CD14-positive monocyte (primary cell): ENCODE measurements around the gene HIPK3. TPM values are rescaled to one million over a fixed set of nuclear protein-coding genes. Genes with fewer than 3 reads are reported as not detected.
A peak's percentile ranks its signal among the peaks of the same experiment; 100 is the strongest.

Source experiments
- DNase-seq, 3 donors: peaks; one replicate each; pipeline ENCODE4 v3.0.0-alpha.2; 2011 to 2022
- H2AFZ ChIP-seq: 2 replicates; pipeline ENCODE4 v1.6.0; 2012; ENCODE audit warnings: mild to moderate bottlenecking, low read depth, low read length, inconsistent platforms; ENCODE audit not compliant: insufficient read depth, poor library complexity, severe bottlenecking
- H3K27ac ChIP-seq, 2 donors: 1 replicate in 1 of 2; 2 replicates in 1 of 2; pipeline ENCODE4 v1.5.1; 2012 to 2013; ENCODE audit warnings: low read length in 2 of 2, control low read depth in 1 of 2, inconsistent platforms in 1 of 2, low read depth in 1 of 2, mild to moderate bottlenecking in 1 of 2
- H3K27me3 ChIP-seq, 2 donors: one replicate each; pipeline versions ENCODE4 v1.6.0 to v1.6.1; 2011 to 2013; ENCODE audit warnings: low read length in 2 of 2; ENCODE audit not compliant: control insufficient read depth in 2 of 2, insufficient read depth in 2 of 2
- H3K36me3 ChIP-seq, 2 donors: replicated peaks in 1 of 2; 1 replicate in 1 of 2; 2 replicates in 1 of 2; pipeline versions ENCODE4 v1.5.1 to v1.6.1; 2012 to 2013; ENCODE audit warnings: low read length in 2 of 2, control low read depth in 1 of 2, inconsistent platforms in 1 of 2, mild to moderate bottlenecking in 1 of 2; ENCODE audit not compliant: insufficient read depth in 2 of 2, control insufficient read depth in 1 of 2
- H3K4me1 ChIP-seq, 2 donors: 1 replicate in 1 of 2; 2 replicates in 1 of 2; pipeline versions ENCODE4 v1.5.1 to v1.6.1; 2012 to 2013; ENCODE audit warnings: low read length in 2 of 2, control low read depth in 1 of 2, inconsistent platforms in 1 of 2, mild to moderate bottlenecking in 1 of 2, moderate library complexity in 1 of 2; ENCODE audit not compliant: insufficient read depth in 2 of 2, control insufficient read depth in 1 of 2
- H3K4me2 ChIP-seq: replicated peaks from 2 replicates; pipeline ENCODE3; 2012; ENCODE audit warnings: low read length, moderate library complexity, mild to moderate bottlenecking; ENCODE audit not compliant: poor library complexity, severe bottlenecking; ENCODE audit errors: extremely low read depth
- H3K4me3 ChIP-seq, 3 experiments: fragments of 200-600 bp in 1 of 3; sonication (generic) in 1 of 3; replicated peaks in 1 of 3; 1 replicate in 2 of 3; 2 replicates in 1 of 3; pipeline ENCODE4 v1.5.1; 2011 to 2013; ENCODE audit warnings: low read length in 3 of 3, mild to moderate bottlenecking in 3 of 3, control low read depth in 2 of 3, low read depth in 2 of 3, inconsistent platforms in 1 of 3, moderate library complexity in 1 of 3
- H3K79me2 ChIP-seq: 2 replicates; pipeline ENCODE4 v1.6.0; 2012; ENCODE audit warnings: mild to moderate bottlenecking, control low read depth, inconsistent platforms, low read length, moderate library complexity; ENCODE audit not compliant: insufficient read depth
- H3K9ac ChIP-seq: 2 replicates; pipeline ENCODE4 v1.6.0; 2017; ENCODE audit warnings: low read length, mild to moderate bottlenecking; ENCODE audit not compliant: insufficient read depth, poor library complexity, severe bottlenecking
- H3K9me3 ChIP-seq, 2 donors: replicated peaks in 1 of 2; 1 replicate in 1 of 2; 2 replicates in 1 of 2; pipeline versions ENCODE4 v1.5.1 to v1.6.1; 2012 to 2013; ENCODE audit warnings: low read length in 2 of 2, control low read depth in 1 of 2; ENCODE audit not compliant: control insufficient read depth in 1 of 2, insufficient read depth in 1 of 2
- H4K20me1 ChIP-seq: 2 replicates; pipeline ENCODE4 v1.6.0; 2012; ENCODE audit warnings: mild to moderate bottlenecking, low read length, control low read depth, moderate library complexity; ENCODE audit not compliant: insufficient read depth
- H3K27ac Mint-ChIP-seq, 7 donors: one replicate each; pipeline ENCODE4 v1.8.0; 2020; ENCODE audit warnings: mild to moderate bottlenecking in 7 of 7, mixed read lengths in 7 of 7, moderate library complexity in 6 of 7, inconsistent platforms in 2 of 7
- H3K27me3 Mint-ChIP-seq, 3 donors: one replicate each; pipeline ENCODE4 v1.8.0; 2021 to 2022; ENCODE audit warnings: low read depth in 3 of 3, mild to moderate bottlenecking in 3 of 3, mixed read lengths in 3 of 3, moderate library complexity in 3 of 3, inconsistent platforms in 1 of 3
- H3K36me3 Mint-ChIP-seq, 2 donors: one replicate each; pipeline ENCODE4 v1.8.0; 2020; ENCODE audit warnings: mixed read lengths in 2 of 2, inconsistent platforms in 1 of 2, mild to moderate bottlenecking in 1 of 2
- H3K4me1 Mint-ChIP-seq: one replicate; pipeline ENCODE4 v1.8.0; 2020; ENCODE audit warnings: mild to moderate bottlenecking, mixed read lengths
- H3K4me3 Mint-ChIP-seq, 2 donors: one replicate each; pipeline ENCODE4 v1.8.0; 2020; ENCODE audit warnings: mild to moderate bottlenecking in 2 of 2, mixed read lengths in 2 of 2, moderate library complexity in 1 of 2
- H3K9me3 Mint-ChIP-seq, 7 donors: one replicate each; pipeline ENCODE4 v1.8.0; 2020 to 2022; ENCODE audit warnings: mixed read lengths in 7 of 7, mild to moderate bottlenecking in 6 of 7, moderate library complexity in 6 of 7, inconsistent platforms in 2 of 7
- WGBS: methylation state at CpG from one replicate; pipeline ENCODE4 v1.1.5; 2013; ENCODE audit warnings: missing lambda C conversion rate; ENCODE audit not compliant: insufficient coverage; 5-methylcytosine and 5-hydroxymethylcytosine counted together
- intact Hi-C, 2 donors: fragments of 100-400 bp; cut with micrococcal nuclease; formaldehyde crosslinking; loops; one replicate each; pipeline versions ENCODE4 v1.15.0 to v1.15.1; 2023
- polyA plus RNA-seq, 3 donors: library from polyadenylated mRNA; depleted of rRNA in 1 of 3; unstranded in 2 of 3; stranded (reverse) in 1 of 3; fragments of 300-500 nt in 2 of 3; fragments of >200 nt in 1 of 3; fragmentation: Illumina TruSeq in 2 of 3; gene quantifications; 1 replicate in 2 of 3; 2 replicates in 1 of 3; pipeline ENCODE4 v1.2.3, GENCODE V29; 2012 to 2021
- TF ChIP-seq, protein P1 (sequence below): fragments of 200-600 bp; IDR thresholded peaks from one replicate; pipeline ENCODE4 v1.8.0; 2022; ENCODE audit warnings: antibody characterized with exemption, mild to moderate bottlenecking

HIPK3 gene
- polyA plus RNA-seq, 3 donors: 62.0 to 68.6 (median 63.5) TPM

DNA sequence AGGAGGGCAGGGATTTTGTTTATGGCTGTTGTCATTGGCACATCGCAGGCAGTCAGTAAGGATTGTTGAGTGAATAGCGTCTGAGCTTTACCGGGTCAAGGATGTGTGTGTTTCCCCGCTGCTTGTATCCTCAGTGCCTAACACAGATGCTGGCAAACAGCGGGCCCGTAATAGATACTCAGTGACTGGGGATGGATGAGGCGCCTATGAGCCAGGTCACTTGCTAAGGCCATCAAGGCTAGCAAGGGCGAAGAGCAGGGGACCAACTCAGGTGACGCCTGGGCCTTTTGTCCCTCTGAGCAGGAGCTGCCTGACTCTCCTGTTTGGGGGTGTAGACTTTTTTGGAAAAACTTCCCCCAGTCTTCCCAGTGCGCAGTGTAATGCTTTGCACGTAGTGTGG lies 118.1 kb downstream of the HIPK3 start:
- H2AFZ ChIP-seq: no peak overlapping the region
- intact Hi-C loops: no loop called here
- H3K4me3 ChIP-seq: no peak overlapping the region
- 77% methylated on average over 7 of the region's 11 CpGs for WGBS
- TF ChIP-seq, protein P1, sequence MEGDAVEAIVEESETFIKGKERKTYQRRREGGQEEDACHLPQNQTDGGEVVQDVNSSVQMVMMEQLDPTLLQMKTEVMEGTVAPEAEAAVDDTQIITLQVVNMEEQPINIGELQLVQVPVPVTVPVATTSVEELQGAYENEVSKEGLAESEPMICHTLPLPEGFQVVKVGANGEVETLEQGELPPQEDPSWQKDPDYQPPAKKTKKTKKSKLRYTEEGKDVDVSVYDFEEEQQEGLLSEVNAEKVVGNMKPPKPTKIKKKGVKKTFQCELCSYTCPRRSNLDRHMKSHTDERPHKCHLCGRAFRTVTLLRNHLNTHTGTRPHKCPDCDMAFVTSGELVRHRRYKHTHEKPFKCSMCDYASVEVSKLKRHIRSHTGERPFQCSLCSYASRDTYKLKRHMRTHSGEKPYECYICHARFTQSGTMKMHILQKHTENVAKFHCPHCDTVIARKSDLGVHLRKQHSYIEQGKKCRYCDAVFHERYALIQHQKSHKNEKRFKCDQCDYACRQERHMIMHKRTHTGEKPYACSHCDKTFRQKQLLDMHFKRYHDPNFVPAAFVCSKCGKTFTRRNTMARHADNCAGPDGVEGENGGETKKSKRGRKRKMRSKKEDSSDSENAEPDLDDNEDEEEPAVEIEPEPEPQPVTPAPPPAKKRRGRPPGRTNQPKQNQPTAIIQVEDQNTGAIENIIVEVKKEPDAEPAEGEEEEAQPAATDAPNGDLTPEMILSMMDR: no peak
- Mint-ChIP-seq H3K27me3 (peaks cover 38 to 62% (median 55%) of the 10 kb centered on the region in 3 donors), H3K4me3 (peak overlapping the region in 1 of 2 donors; percentile 80), H3K4me1 (peaks cover 3% of the 10 kb centered on the region), H3K36me3 (no peaks in the 10 kb centered on the region), H3K27ac (no peak overlapping the region), H3K9me3 (peaks cover 0 to 3% (median 2%) of the 10 kb centered on the region in 7 donors)
- H3K9ac ChIP-seq: no peak overlapping the region
- H3K27ac ChIP-seq: no peak overlapping the region
- H3K27me3 ChIP-seq: peaks cover 37 to 57% of the 10 kb centered on the region in 2 donors
- H3K9me3 ChIP-seq: peaks cover 0 to 5% of the 10 kb centered on the region in 2 donors
- H3K4me1 ChIP-seq: peaks cover 3 to 7% of the 10 kb centered on the region in 2 donors
- no peaks in the 10 kb centered on the region for H4K20me1 ChIP-seq
- DNase-seq: no peak
- H3K36me3 ChIP-seq: no peaks in the 10 kb centered on the region
- no peaks in the 10 kb centered on the region for H3K79me2 ChIP-seq
- peak overlapping the region; percentile 58 for H3K4me2 ChIP-seq

DNA sequence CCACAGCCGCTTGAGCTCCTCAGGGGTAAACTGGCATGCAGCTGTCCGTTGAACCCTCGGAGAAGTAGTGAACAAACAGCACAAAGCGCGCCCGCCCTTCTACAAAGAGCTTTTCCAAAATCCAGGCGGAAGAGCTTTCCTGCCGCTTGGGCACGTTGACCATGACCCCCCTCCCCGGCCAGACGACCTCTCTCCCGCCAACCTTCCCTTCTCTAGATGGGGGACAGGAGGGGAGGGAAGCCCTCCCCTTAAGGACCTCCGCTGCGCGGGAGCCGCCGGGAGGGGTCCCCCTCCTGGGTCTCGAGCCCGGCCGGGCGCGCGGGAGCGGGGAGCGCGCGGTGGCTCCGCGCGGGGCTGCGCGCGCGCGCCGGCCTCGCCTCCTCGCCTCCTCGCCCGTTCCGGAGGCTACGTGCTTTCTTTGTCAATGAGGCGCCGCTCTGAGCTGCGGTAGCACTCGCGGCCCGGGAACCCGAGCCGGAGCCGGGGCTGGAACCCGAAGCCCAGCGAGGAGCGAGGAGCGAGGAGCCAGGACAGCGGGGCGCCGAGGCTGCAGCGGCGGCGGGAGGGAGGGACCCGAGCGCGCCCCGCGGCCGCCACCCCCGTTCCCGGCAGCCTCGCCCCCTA lies 118.6 kb downstream of the HIPK3 start, which contains the start of gene KIAA1549L:
KIAA1549L (plus strand) TSS at position 421 of the 624 bp plus-strand sequence.
- DNase-seq: no peak
- peaks cover 3 to 7% of the 10 kb centered on the region in 2 donors for H3K4me1 ChIP-seq
- no peak within 1 kb of the TSS for H3K4me3 ChIP-seq
- Mint-ChIP-seq H3K27me3 (peaks cover 38 to 62% (median 55%) of the 10 kb centered on the region in 3 donors), H3K4me1 (peaks cover 3% of the 10 kb centered on the region), H3K4me3 (peak within 1 kb of the TSS; percentile 39 to 80), H3K27ac (no peak within 1 kb of the TSS), H3K9me3 (peaks cover 0 to 3% (median 2%) of the 10 kb centered on the region in 7 donors), H3K36me3 (no peaks in the 10 kb centered on the region)
- H2AFZ ChIP-seq: no peak within 1 kb of the TSS
- intact Hi-C loops: no loop called here
- H3K79me2 ChIP-seq: no peaks in the 10 kb centered on the region
- H3K9ac ChIP-seq: no peak within 1 kb of the TSS
- TF ChIP-seq, protein P1: no peak
- H3K4me2 ChIP-seq: peak within 1 kb of the TSS; percentile 58
- H3K9me3 ChIP-seq: peaks cover 0 to 5% of the 10 kb centered on the region in 2 donors
- H3K36me3 ChIP-seq: no peaks in the 10 kb centered on the region
- no peaks in the 10 kb centered on the region for H4K20me1 ChIP-seq
- H3K27me3 ChIP-seq: peaks cover 37 to 57% of the 10 kb centered on the region in 2 donors
- H3K27ac ChIP-seq: no peak within 1 kb of the TSS
- WGBS: 2% methylated on average over 60 of the region's 70 CpGs
